ENCODE results near the gene RASL11B.
A peak's percentile ranks its signal among the peaks of the same experiment; 100 is the strongest.
"Not testable (repeated sequence)": the region's sequence is repeated elsewhere in the genome, so short reads cannot be mapped to it uniquely, and the experiment has no call there.

RASL11B gene

GRCh38 chr4:52861879-52862616, at the start of gene RASL11B:
Gene RASL11B (plus strand): TSS chr4:52862317. CDS start chr4:52862508, 191 bp downstream.
- peak; percentile 47 to 63 (median 58) for DNase-seq

GRCh38 chr4:52813546-52813945, 48.6 kb upstream of the RASL11B start:
- DNase-seq = no peak

GRCh38 chr4:52822583-52822971, 39.5 kb upstream of the RASL11B start:
- DNase-seq = no peak

GRCh38 chr4:52822972-52823701, 39.0 kb upstream of the RASL11B start:
- DNase-seq = no peak

GRCh38 chr4:52823702-52824092, 38.4 kb upstream of the RASL11B start:
- DNase-seq = no peak

- no peak for DNase-seq
Measured at GRCh38 chr4:52824270-52824602, 37.9 kb upstream of the RASL11B start.

GRCh38 chr4:52824603-52825459, 37.3 kb upstream of the RASL11B start:
- DNase-seq = no peak

GRCh38 chr4:52825460-52826090, 36.5 kb upstream of the RASL11B start:
- no peak for DNase-seq

- no peak for DNase-seq
Measured at GRCh38 chr4:52833941-52834525, 28.1 kb upstream of the RASL11B start.

- DNase-seq = not testable (repeated sequence)
Measured at GRCh38 chr4:52834641-52835456, 27.3 kb upstream of the RASL11B start.

- no peak for DNase-seq
Measured at GRCh38 chr4:52836120-52836519, 26.0 kb upstream of the RASL11B start.

GRCh38 chr4:52836678-52837077, 25.4 kb upstream of the RASL11B start:
- DNase-seq = no peak

- no peak for DNase-seq
Measured at GRCh38 chr4:52837716-52838558, 24.2 kb upstream of the RASL11B start.

- no peak for DNase-seq
Measured at GRCh38 chr4:52838729-52839586, 23.2 kb upstream of the RASL11B start.

GRCh38 chr4:52840531-52841370, 21.4 kb upstream of the RASL11B start:
- DNase-seq = no peak

- DNase-seq = no peak
Measured at GRCh38 chr4:52841682-52842456, 20.2 kb upstream of the RASL11B start.

GRCh38 chr4:52842792-52843191, 19.3 kb upstream of the RASL11B start:
- DNase-seq = no peak

GRCh38 chr4:52843351-52843750, 18.8 kb upstream of the RASL11B start:
- DNase-seq = no peak
